Caco-2 (cell line): ENCODE measurements around the gene SYTL2. TPM values are rescaled to one million over a fixed set of nuclear protein-coding genes. Genes with fewer than 3 reads are reported as not detected.

Experiments
- BruUV-seq: library from RNA; stranded (reverse); fragments of 400-500 nt; replicated peaks from 2 replicates; lab custom pipeline; 2021; lab: Mats Ljungman, UMichigan
- CTCF ChIA-PET: fragments of 300-600 bp; sonication (Branson Sonifier 250); formaldehyde crosslinking; loops from one replicate; lab custom pipeline; 2022; ENCODE audit warnings: antibody characterized with exemption; lab: Charles Lee
- POLR2A ChIA-PET: fragments of 300-600 bp; sonication (Branson Sonifier 250); formaldehyde crosslinking; loops from one replicate; lab custom pipeline; 2022; ENCODE audit warnings: antibody characterized with exemption; lab: Charles Lee
- DNase-seq, 2 experiments: peaks; one replicate each; pipeline versions ENCODE4 v3.0.0 to v3.0.0-alpha.2; 2020 to 2022
- H3K27me3 ChIP-seq: replicated peaks from 2 replicates; pipeline ENCODE4 v1.6.0; 2011; ENCODE audit warnings: low read length; ENCODE audit not compliant: control insufficient read depth, insufficient read depth
- H3K36me3 ChIP-seq: 2 replicates; pipeline ENCODE4 v1.5.1; 2011; ENCODE audit warnings: low read length; ENCODE audit not compliant: control insufficient read depth, insufficient read depth
- H3K4me1 ChIP-seq: fragments of 250-450 bp; sonication (Bioruptor Pico); 2 replicates; pipeline ENCODE4 v1.5.1; 2020; ENCODE audit warnings: mild to moderate bottlenecking
- H3K4me3 ChIP-seq: 2 replicates; pipeline ENCODE4 v1.5.1; 2011; ENCODE audit warnings: low read depth, mild to moderate bottlenecking, control low read depth, low read length
- H3K9me3 ChIP-seq: fragments of 250-450 bp; sonication (Bioruptor Pico); 2 replicates; pipeline ENCODE4 v1.5.1; 2020; ENCODE audit warnings: mild to moderate bottlenecking, moderate library complexity
- H3K27ac Mint-ChIP-seq: one replicate; pipeline ENCODE4 v1.8.0; 2022; ENCODE audit warnings: mixed read lengths; ENCODE audit not compliant: unreplicated experiment
- H3K27me3 Mint-ChIP-seq: one replicate; pipeline ENCODE4 v1.8.0; 2022; ENCODE audit warnings: mixed read lengths; ENCODE audit not compliant: insufficient read depth, unreplicated experiment
- H3K36me3 Mint-ChIP-seq: one replicate; pipeline ENCODE4 v1.8.0; 2022; ENCODE audit warnings: mild to moderate bottlenecking, mixed read lengths; ENCODE audit not compliant: insufficient read depth, unreplicated experiment
- H3K4me1 Mint-ChIP-seq: one replicate; pipeline ENCODE4 v1.8.0; 2022; ENCODE audit warnings: low read depth, mixed read lengths; ENCODE audit not compliant: unreplicated experiment
- H3K4me3 Mint-ChIP-seq: one replicate; pipeline ENCODE4 v1.8.0; 2022; ENCODE audit warnings: mild to moderate bottlenecking, moderate library complexity, mixed read lengths; ENCODE audit not compliant: unreplicated experiment
- H3K9me3 Mint-ChIP-seq: one replicate; pipeline ENCODE4 v1.8.0; 2022; ENCODE audit warnings: mixed read lengths; ENCODE audit not compliant: unreplicated experiment
- intact Hi-C: fragments of 100-400 bp; cut with micrococcal nuclease; formaldehyde crosslinking; loops from one replicate; pipeline ENCODE4 v1.10.0; 2022; ENCODE audit not compliant: unreplicated experiment
- total RNA-seq: library from RNA; stranded (reverse); gene quantifications from 2 replicates; pipeline ENCODE4 v1.2.3, GENCODE V29; 2022
- TF ChIP-seq, protein P1 (sequence below), 2 experiments: fragments of 200-600 bp in 1 of 2; IDR thresholded peaks; 1 replicate in 1 of 2; 2 replicates in 1 of 2; pipeline versions ENCODE4 v1.5.1 to v1.8.0; 2011 to 2022; ENCODE audit warnings: antibody characterized with exemption in 1 of 2, control low read depth in 1 of 2, inconsistent platforms in 1 of 2, low read depth in 1 of 2, low read length in 1 of 2, mild to moderate bottlenecking in 1 of 2, moderate library complexity in 1 of 2; ENCODE audit not compliant: insufficient read depth in 1 of 2, severe bottlenecking in 1 of 2, unreplicated experiment in 1 of 2

The SYTL2 gene
- total RNA-seq, 1 experiment from 2014 or later: 110 TPM

GRCh38 chr11:85710917-85711316 lies 100.0 kb downstream of the SYTL2 start:
- Mint-ChIP-seq H3K27me3 (no peaks in the 10 kb centered on the region), H3K27ac (no peak overlapping the region), H3K4me3 (no peak overlapping the region), H3K9me3 (no peaks in the 10 kb centered on the region), H3K4me1 (no peaks in the 10 kb centered on the region), H3K36me3 (peaks cover 25% of the 10 kb centered on the region)
- intact Hi-C loops: no loop called here
- H3K36me3 ChIP-seq: no peaks in the 10 kb centered on the region
- ChIA-PET CTCF (interaction anchor here (0.5 kb wide), 1 partner anchor 9 kb away, joined by 4 read pairs; no protein-coding TSS in a partner anchor), POLR2A (no interaction called here)
- no peak for DNase-seq
- H3K9me3 ChIP-seq: no peaks in the 10 kb centered on the region
- no peaks in the 10 kb centered on the region for H3K4me1 ChIP-seq
- H3K27me3 ChIP-seq: no peaks in the 10 kb centered on the region
- BruUV-seq: no TSS peak
- TF ChIP-seq, protein P1, sequence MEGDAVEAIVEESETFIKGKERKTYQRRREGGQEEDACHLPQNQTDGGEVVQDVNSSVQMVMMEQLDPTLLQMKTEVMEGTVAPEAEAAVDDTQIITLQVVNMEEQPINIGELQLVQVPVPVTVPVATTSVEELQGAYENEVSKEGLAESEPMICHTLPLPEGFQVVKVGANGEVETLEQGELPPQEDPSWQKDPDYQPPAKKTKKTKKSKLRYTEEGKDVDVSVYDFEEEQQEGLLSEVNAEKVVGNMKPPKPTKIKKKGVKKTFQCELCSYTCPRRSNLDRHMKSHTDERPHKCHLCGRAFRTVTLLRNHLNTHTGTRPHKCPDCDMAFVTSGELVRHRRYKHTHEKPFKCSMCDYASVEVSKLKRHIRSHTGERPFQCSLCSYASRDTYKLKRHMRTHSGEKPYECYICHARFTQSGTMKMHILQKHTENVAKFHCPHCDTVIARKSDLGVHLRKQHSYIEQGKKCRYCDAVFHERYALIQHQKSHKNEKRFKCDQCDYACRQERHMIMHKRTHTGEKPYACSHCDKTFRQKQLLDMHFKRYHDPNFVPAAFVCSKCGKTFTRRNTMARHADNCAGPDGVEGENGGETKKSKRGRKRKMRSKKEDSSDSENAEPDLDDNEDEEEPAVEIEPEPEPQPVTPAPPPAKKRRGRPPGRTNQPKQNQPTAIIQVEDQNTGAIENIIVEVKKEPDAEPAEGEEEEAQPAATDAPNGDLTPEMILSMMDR (IDR thresholded peaks at IDR 0.05; ENCODE audit: insufficient read depth in 1 of 2, low read depth in 1 of 2, low read length in 1 of 2, severe bottlenecking in 1 of 2, unreplicated experiment in 1 of 2): no peak
- no peak overlapping the region for H3K4me3 ChIP-seq

- no peaks in the 10 kb centered on the region for H3K4me1 ChIP-seq
- no peak overlapping the region for H3K27ac Mint-ChIP-seq
These were observed 100.8 kb downstream of the SYTL2 start for GRCh38 chr11:85709941-85710702.

DNA sequence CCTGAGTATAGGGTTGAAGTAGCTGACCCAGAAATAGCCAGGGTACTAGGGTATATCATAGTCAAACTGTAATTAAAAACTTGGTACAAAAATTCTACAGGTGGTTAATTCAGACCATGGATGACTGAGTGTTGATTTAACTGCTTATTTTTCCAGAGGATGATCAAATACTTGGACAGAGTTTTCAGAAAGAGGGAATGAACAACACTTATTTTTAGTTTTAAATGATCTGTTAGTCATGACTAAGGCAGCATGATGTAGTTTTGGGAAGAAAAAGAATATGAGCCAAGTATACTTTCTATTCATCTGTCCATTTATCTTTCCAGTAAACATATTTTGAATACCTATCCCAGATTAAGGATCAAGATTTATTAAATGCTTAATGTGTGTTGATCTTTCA lies 105.1 kb downstream of the SYTL2 start:
- TF ChIP-seq, protein P1 (IDR thresholded peaks at IDR 0.05; ENCODE audit: insufficient read depth in 1 of 2, low read depth in 1 of 2, low read length in 1 of 2, severe bottlenecking in 1 of 2, unreplicated experiment in 1 of 2): no peak
- intact Hi-C loops: no loop called here
- ChIA-PET CTCF (no interaction called here), POLR2A (no interaction called here)
- H3K4me3 Mint-ChIP-seq: no peak overlapping the region
- no peaks in the 10 kb centered on the region for H3K4me1 Mint-ChIP-seq
- DNase-seq: no peak
- no peaks in the 10 kb centered on the region for H3K9me3 Mint-ChIP-seq
- no peaks in the 10 kb centered on the region for H3K27me3 ChIP-seq
- no peaks in the 10 kb centered on the region for H3K36me3 ChIP-seq
- no peak overlapping the region for H3K4me3 ChIP-seq
- 0 out of 2 replicates have a peak, but pooled peaks cover 7% of the 10 kb centered on the region for H3K9me3 ChIP-seq
- H3K27ac Mint-ChIP-seq: no peak overlapping the region
- no peaks in the 10 kb centered on the region for H3K4me1 ChIP-seq
- H3K36me3 Mint-ChIP-seq: peaks cover 32% of the 10 kb centered on the region
- no peaks in the 10 kb centered on the region for H3K27me3 Mint-ChIP-seq
- BruUV-seq: no TSS peak

More at GRCh38 chr11:85709941-85710702, 100.8 kb downstream of the SYTL2 start:
- TF ChIP-seq, protein P1 (IDR thresholded peaks at IDR 0.05; ENCODE audit: insufficient read depth in 1 of 2, low read depth in 1 of 2, low read length in 1 of 2, severe bottlenecking in 1 of 2, unreplicated experiment in 1 of 2): no peak
- intact Hi-C loops: no loop called here
- Mint-ChIP-seq H3K27me3 (no peaks in the 10 kb centered on the region), H3K9me3 (no peaks in the 10 kb centered on the region), H3K4me3 (no peak overlapping the region), H3K36me3 (peaks cover 25% of the 10 kb centered on the region), H3K4me1 (no peaks in the 10 kb centered on the region)
- H3K4me3 ChIP-seq: no peak overlapping the region
- ChIA-PET CTCF (no interaction called here), POLR2A (no interaction called here)
- BruUV-seq: no TSS peak
- no peaks in the 10 kb centered on the region for H3K27me3 ChIP-seq
- no peak for DNase-seq
- no peaks in the 10 kb centered on the region for H3K36me3 ChIP-seq
- no peaks in the 10 kb centered on the region for H3K9me3 ChIP-seq
